HFFc6 (cell line): ENCODE measurements around the gene ERP44. TPM values are rescaled to one million over a fixed set of nuclear protein-coding genes. Genes with fewer than 3 reads are reported as not detected.
"Not testable (repeated sequence)": the region's sequence is repeated elsewhere in the genome, so short reads cannot be mapped to it uniquely, and the experiment has no call there.

Experiments
- DNase-seq: peaks from one replicate; pipeline ENCODE4 v3.0.0-alpha.2; 2018
- H3K27ac Mint-ChIP-seq: 2 replicates; pipeline ENCODE4 v1.8.0; 2020; ENCODE audit warnings: mild to moderate bottlenecking, mixed read lengths
- H3K27me3 Mint-ChIP-seq: 2 replicates; pipeline ENCODE4 v1.8.0; 2021; ENCODE audit warnings: mild to moderate bottlenecking, moderate library complexity, mixed read lengths; ENCODE audit not compliant: insufficient read depth
- H3K36me3 Mint-ChIP-seq: 2 replicates; pipeline ENCODE4 v1.8.0; 2021; ENCODE audit warnings: low read depth, mixed read lengths
- H3K4me1 Mint-ChIP-seq: 2 replicates; pipeline ENCODE4 v1.8.0; 2020; ENCODE audit warnings: low read depth, mixed read lengths
- H3K4me3 Mint-ChIP-seq: 2 replicates; pipeline ENCODE4 v1.8.0; 2020; ENCODE audit warnings: mild to moderate bottlenecking, moderate library complexity, mixed read lengths
- H3K9me3 Mint-ChIP-seq: 2 replicates; pipeline ENCODE4 v1.8.0; 2020; ENCODE audit warnings: mild to moderate bottlenecking, mixed read lengths
- CTCF ChIP-seq: fragments of 200-600 bp; sonication (generic); IDR thresholded peaks from 2 replicates; pipeline ENCODE4 v1.5.0; 2021; ENCODE audit warnings: antibody characterized with exemption, mild to moderate bottlenecking
- total RNA-seq, 6 experiments: library from RNA; stranded (reverse); fragmentation: NEBNext Ultra II Directional; extraction: Animal tissue kit (Norgen Biotek cat#: 25700); gene quantifications; 2 replicates in 1 of 6; 3 replicates in 5 of 6; pipeline ENCODE4 v1.2.3, GENCODE V29; 2021

Gene ERP44
- total RNA-seq, 6 experiments from 2014 or later = 22.7 to 30.5 (median 27.0) TPM

GRCh38 chr9:100071271-100071670 is 27.5 kb downstream of the ERP44 start:
- no peaks in the 10 kb centered on the region for H3K9me3 Mint-ChIP-seq
- H3K27me3 Mint-ChIP-seq = no peaks in the 10 kb centered on the region
- H3K4me1 Mint-ChIP-seq = peaks cover 18% of the 10 kb centered on the region
- H3K4me3 Mint-ChIP-seq = no peak overlapping the region
- H3K27ac Mint-ChIP-seq = no peak overlapping the region
- no peak for TF ChIP-seq CTCF
- H3K36me3 Mint-ChIP-seq = 0 out of 2 replicates have a peak, but pooled peaks cover under 1% of the 10 kb centered on the region
- DNase-seq = no peak

DNA sequence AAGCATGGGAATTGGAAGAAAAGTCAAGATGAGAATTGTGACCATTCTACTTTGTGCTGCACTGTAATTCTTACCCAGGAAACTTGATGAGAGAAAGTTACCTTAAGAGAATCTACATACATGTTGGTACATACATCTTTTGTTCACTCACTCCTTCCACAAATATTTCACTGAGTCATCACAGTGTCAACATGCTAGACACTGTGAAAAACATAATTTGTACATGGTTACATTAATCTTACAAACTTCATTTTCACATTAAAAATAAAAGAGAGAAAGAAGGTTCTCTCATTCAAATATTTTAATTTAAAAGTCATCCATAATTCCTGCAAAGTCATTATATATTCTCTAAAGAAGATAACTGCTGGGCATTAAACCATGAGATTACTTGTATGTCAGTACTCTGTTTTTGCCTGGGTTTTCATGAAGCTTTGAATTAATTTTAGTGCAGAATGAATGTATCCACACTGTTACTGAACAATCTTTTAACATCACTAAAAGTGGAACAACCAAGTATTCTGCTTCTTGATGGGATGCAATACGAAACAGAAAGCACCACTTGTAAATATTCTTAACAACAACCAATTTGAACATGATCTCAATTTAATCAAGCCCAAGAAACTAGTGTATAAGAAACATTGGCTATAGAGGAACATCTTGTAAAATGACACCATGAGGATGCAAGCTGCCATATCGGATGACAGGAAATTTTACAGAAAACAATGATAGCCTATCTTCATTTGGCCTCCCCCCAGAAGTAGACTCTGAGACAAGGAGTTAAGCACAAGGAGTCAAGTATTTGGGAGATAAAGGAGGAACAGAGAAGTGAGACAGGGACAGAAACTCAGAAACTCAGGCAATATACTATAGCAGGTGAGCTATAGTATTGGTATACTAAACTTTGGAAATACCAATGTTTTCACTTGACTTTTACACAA is 28.4 kb downstream of the ERP44 start:
- Mint-ChIP-seq H3K4me1 (peaks cover 27% of the 10 kb centered on the region), H3K27ac (no peak overlapping the region), H3K4me3 (no peak overlapping the region), H3K27me3 (no peaks in the 10 kb centered on the region), H3K36me3 (no peaks in the 10 kb centered on the region), H3K9me3 (no peaks in the 10 kb centered on the region)
- no peak for TF ChIP-seq CTCF
- DNase-seq = no peak

DNA sequence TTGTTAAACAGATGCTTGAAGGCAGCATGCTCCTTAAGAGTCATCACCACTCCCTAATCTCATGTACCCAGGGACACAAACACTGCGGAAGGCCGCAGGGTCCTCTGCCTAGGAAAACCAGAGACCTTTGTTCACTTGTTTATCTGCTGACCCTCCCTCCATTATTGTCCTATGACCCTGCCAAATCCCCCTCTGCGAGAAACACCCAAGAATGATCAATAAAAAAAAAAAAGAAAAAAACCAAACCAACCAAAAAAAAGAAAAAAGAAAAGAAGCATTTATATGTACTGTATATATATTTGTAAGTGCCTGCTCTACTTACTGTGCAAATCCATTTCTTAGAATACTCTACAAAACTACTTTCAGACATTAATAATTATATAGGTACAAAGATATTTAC is 29.7 kb downstream of the ERP44 start:
- not testable (repeated sequence) for H3K27me3 Mint-ChIP-seq, H3K4me3 Mint-ChIP-seq

DNA sequence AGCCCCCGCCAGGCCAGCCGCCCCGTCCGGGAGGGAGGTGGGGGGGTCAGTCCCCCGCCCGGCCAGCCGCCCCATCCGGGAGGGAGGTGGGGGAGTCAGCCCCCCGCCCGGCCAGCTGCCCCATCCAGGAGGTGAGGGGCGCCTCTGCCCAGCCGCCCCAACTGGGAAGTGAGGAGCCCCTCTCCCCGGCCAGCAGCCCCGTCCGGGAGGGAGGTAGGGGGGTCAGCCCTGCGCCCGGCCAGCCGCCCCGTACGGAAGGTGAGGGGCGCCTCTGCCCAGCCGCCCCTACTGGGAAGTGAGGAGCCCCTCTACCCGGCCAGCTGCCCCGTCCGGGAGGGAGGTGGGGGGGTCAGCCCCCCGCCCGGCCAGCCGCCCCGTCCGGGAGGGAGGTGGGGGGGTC is 30.8 kb downstream of the ERP44 start:
- not testable (repeated sequence) for H3K27ac Mint-ChIP-seq
- H3K4me1 Mint-ChIP-seq = peaks cover 48% of the 10 kb centered on the region

More for the DNA sequence above, 29.7 kb downstream of the ERP44 start:
- not testable (repeated sequence) for H3K9me3 Mint-ChIP-seq, DNase-seq, H3K27ac Mint-ChIP-seq, H3K36me3 Mint-ChIP-seq
- H3K4me1 Mint-ChIP-seq = peaks cover 38% of the 10 kb centered on the region

GRCh38 chr9:100066539-100066938 is 32.3 kb downstream of the ERP44 start:
- Mint-ChIP-seq H3K4me3 (no peak overlapping the region), H3K36me3 (no peaks in the 10 kb centered on the region), H3K4me1 (peaks cover 50% of the 10 kb centered on the region), H3K9me3 (no peaks in the 10 kb centered on the region), H3K27me3 (no peaks in the 10 kb centered on the region), H3K27ac (peak overlapping the region; percentile 46)
- TF ChIP-seq CTCF = no peak
- DNase-seq = no peak

More for the DNA sequence above, 30.8 kb downstream of the ERP44 start:
- not testable (repeated sequence) for H3K27me3 Mint-ChIP-seq, H3K9me3 Mint-ChIP-seq, H3K36me3 Mint-ChIP-seq, DNase-seq, H3K4me3 Mint-ChIP-seq

- no peak for TF ChIP-seq CTCF
- DNase-seq = peak; percentile 76
- no peak overlapping the region for H3K4me3 Mint-ChIP-seq
Observed at GRCh38 chr9:100064872-100065581, 33.8 kb downstream of the ERP44 start.

More at GRCh38 chr9:100064872-100065581, 33.8 kb downstream of the ERP44 start:
- Mint-ChIP-seq H3K27ac (peak overlapping the region; percentile 55; the same call in 1 of the 2 replicates), H3K4me1 (peaks cover 41% of the 10 kb centered on the region), H3K27me3 (no peaks in the 10 kb centered on the region), H3K9me3 (no peaks in the 10 kb centered on the region), H3K36me3 (no peaks in the 10 kb centered on the region)
